H9 (cell line): ENCODE measurements around the gene MAP3K12. TPM values are rescaled to one million over a fixed set of nuclear protein-coding genes. Genes with fewer than 3 reads are reported as not detected.

Source experiments
- DNase-seq: peaks from one replicate; pipeline ENCODE4 v3.0.0-alpha.2; 2017
- H2AFZ ChIP-seq: one replicate; pipeline ENCODE4 v1.6.1; 2013; ENCODE audit warnings: mild to moderate bottlenecking, low read length, control low read depth, moderate library complexity
- H2AK5ac ChIP-seq: 2 replicates; pipeline ENCODE4 v1.6.1; 2013; ENCODE audit warnings: low read length, control low read depth, mixed read lengths; ENCODE audit not compliant: insufficient read length
- H2BK120ac ChIP-seq: one replicate; pipeline ENCODE4 v1.6.1; 2013; ENCODE audit warnings: low read depth, mild to moderate bottlenecking, low read length, control low read depth, inconsistent platforms; ENCODE audit not compliant: poor library complexity, severe bottlenecking
- H2BK12ac ChIP-seq: 2 replicates; pipeline ENCODE4 v1.6.1; 2013; ENCODE audit warnings: low read length, control low read depth, mixed read lengths, low read depth; ENCODE audit not compliant: insufficient read length
- H2BK15ac ChIP-seq: 2 replicates; pipeline ENCODE4 v1.6.1; 2013; ENCODE audit warnings: low read depth, low read length, control low read depth
- H2BK20ac ChIP-seq: one replicate; pipeline ENCODE4 v1.6.1; 2013; ENCODE audit warnings: low read depth, mild to moderate bottlenecking, low read length, control low read depth, inconsistent platforms; ENCODE audit not compliant: poor library complexity, severe bottlenecking
- H2BK5ac ChIP-seq: 2 replicates; pipeline ENCODE4 v1.6.1; 2013; ENCODE audit warnings: low read length, control low read depth, mixed read lengths; ENCODE audit not compliant: insufficient read length
- H3K14ac ChIP-seq: 2 replicates; pipeline ENCODE4 v1.6.1; 2013; ENCODE audit warnings: low read length, control low read depth; ENCODE audit not compliant: insufficient read depth
- H3K18ac ChIP-seq: 2 replicates; pipeline ENCODE4 v1.6.1; 2013; ENCODE audit warnings: low read depth, mild to moderate bottlenecking, mixed read lengths, low read length, control low read depth; ENCODE audit not compliant: insufficient read length
- H3K23ac ChIP-seq: 2 replicates; pipeline ENCODE4 v1.6.1; 2013; ENCODE audit warnings: low read length, control low read depth, mixed read lengths, low read depth; ENCODE audit not compliant: insufficient read length
- H3K23me2 ChIP-seq: 2 replicates; pipeline ENCODE4 v1.6.1; 2013; ENCODE audit warnings: low read depth, mild to moderate bottlenecking, mixed read lengths, low read length, control low read depth; ENCODE audit not compliant: insufficient read length, poor library complexity, severe bottlenecking
- H3K27ac ChIP-seq: 2 replicates; pipeline ENCODE4 v1.5.1; 2013; ENCODE audit warnings: low read length, control low read depth, mixed read lengths, low read depth; ENCODE audit not compliant: insufficient read length
- H3K27me3 ChIP-seq: 2 replicates; pipeline ENCODE4 v1.6.1; 2013; ENCODE audit warnings: low read length, control low read depth, inconsistent platforms; ENCODE audit not compliant: insufficient read depth
- H3K4ac ChIP-seq: 2 replicates; pipeline ENCODE4 v1.6.1; 2013; ENCODE audit warnings: low read depth, mild to moderate bottlenecking, control low read depth, inconsistent platforms, low read length, moderate library complexity
- H3K4me1 ChIP-seq: 2 replicates; pipeline ENCODE4 v1.6.1; 2013; ENCODE audit warnings: low read length, control low read depth, inconsistent platforms; ENCODE audit not compliant: insufficient read depth
- H3K4me2 ChIP-seq: 2 replicates; pipeline ENCODE4 v1.6.1; 2013; ENCODE audit warnings: low read length, control low read depth, mixed read lengths; ENCODE audit not compliant: insufficient read length, insufficient read depth
- H3K56ac ChIP-seq: 2 replicates; pipeline ENCODE4 v1.6.1; 2013; ENCODE audit warnings: low read depth, mild to moderate bottlenecking, mixed read lengths, low read length, control low read depth; ENCODE audit not compliant: insufficient read length
- H3K79me1 ChIP-seq: 2 replicates; pipeline ENCODE4 v1.6.1; 2013; ENCODE audit warnings: low read depth, mild to moderate bottlenecking, moderate library complexity, low read length, control low read depth, inconsistent platforms; ENCODE audit not compliant: insufficient read depth, poor library complexity, severe bottlenecking
- H3K79me2 ChIP-seq: 2 replicates; pipeline ENCODE4 v1.6.1; 2013; ENCODE audit warnings: low read length, control low read depth, inconsistent platforms; ENCODE audit not compliant: insufficient read depth
- H3K9ac ChIP-seq: 2 replicates; pipeline ENCODE4 v1.6.1; 2013; ENCODE audit warnings: low read length, control low read depth, mixed read lengths; ENCODE audit not compliant: insufficient read length; ENCODE audit errors: extremely low read depth
- H3K9me3 ChIP-seq: one replicate; pipeline ENCODE4 v1.6.1; 2013; ENCODE audit warnings: low read depth, low read length, inconsistent platforms; ENCODE audit not compliant: control insufficient read depth
- H3T11ph ChIP-seq: one replicate; pipeline ENCODE4 v1.6.1; 2013; ENCODE audit warnings: mild to moderate bottlenecking, low read length, control low read depth, inconsistent platforms
- H4K20me1 ChIP-seq: one replicate; pipeline ENCODE4 v1.6.1; 2013; ENCODE audit not compliant: control insufficient read depth, insufficient read length, insufficient read depth
- H4K5ac ChIP-seq: 2 replicates; pipeline ENCODE4 v1.6.1; 2013; ENCODE audit warnings: low read depth, mild to moderate bottlenecking, mixed read lengths, low read length, control low read depth; ENCODE audit not compliant: insufficient read length
- H4K8ac ChIP-seq: replicated peaks from 2 replicates; pipeline ENCODE4 v1.6.1; 2013; ENCODE audit warnings: low read length, control low read depth, mixed read lengths, low read depth; ENCODE audit not compliant: insufficient read length
- H4K91ac ChIP-seq: 2 replicates; pipeline ENCODE4 v1.6.1; 2013; ENCODE audit warnings: low read depth, mild to moderate bottlenecking, moderate library complexity, mixed read lengths, low read length, control low read depth; ENCODE audit not compliant: insufficient read length
- H3K27ac Mint-ChIP-seq, 3 experiments: 2 replicates in 2 of 3; 3 replicates in 1 of 3; pipeline ENCODE4 v1.8.0; 2020 to 2021; ENCODE audit warnings: mixed read lengths in 3 of 3, mild to moderate bottlenecking in 1 of 3, moderate library complexity in 1 of 3
- H3K27me3 Mint-ChIP-seq: 2 replicates; pipeline ENCODE4 v1.8.0; 2021; ENCODE audit warnings: low read depth, mild to moderate bottlenecking, moderate library complexity, mixed read lengths
- H3K36me3 Mint-ChIP-seq, 3 experiments: 2 replicates in 2 of 3; 3 replicates in 1 of 3; pipeline ENCODE4 v1.8.0; 2020 to 2021; ENCODE audit warnings: low read depth in 3 of 3, mixed read lengths in 3 of 3; ENCODE audit not compliant: insufficient read depth in 1 of 3
- H3K4me1 Mint-ChIP-seq, 2 experiments: 2 replicates each; pipeline ENCODE4 v1.8.0; 2020; ENCODE audit warnings: mixed read lengths in 2 of 2
- H3K4me3 Mint-ChIP-seq, 2 experiments: 2 replicates in 1 of 2; 3 replicates in 1 of 2; pipeline ENCODE4 v1.8.0; 2020 to 2021; ENCODE audit warnings: mild to moderate bottlenecking in 2 of 2, mixed read lengths in 2 of 2, moderate library complexity in 1 of 2
- H3K9me3 Mint-ChIP-seq, 2 experiments: 2 replicates in 1 of 2; 3 replicates in 1 of 2; pipeline ENCODE4 v1.8.0; 2020; ENCODE audit warnings: mild to moderate bottlenecking in 2 of 2, mixed read lengths in 2 of 2, moderate library complexity in 1 of 2
- CTCF ChIP-seq: fragments of 200-600 bp; sonication (generic); conservative IDR thresholded peaks from 3 replicates; pipeline ENCODE4 v1.8.0; 2021; ENCODE audit warnings: antibody characterized with exemption, mild to moderate bottlenecking
- WGBS: extraction: QIAGEN DNeasy Blood & Tissue Kit; methylation state at CpG from one replicate; pipeline ENCODE4 v1.1.7; 2013; ENCODE audit warnings: missing lambda C conversion rate, low lambda C conversion rate, mixed read lengths; ENCODE audit not compliant: insufficient read length; ENCODE audit errors: extremely low coverage; 5-methylcytosine and 5-hydroxymethylcytosine counted together
- total RNA-seq: library from RNA; stranded (reverse); gene quantifications from 2 replicates; pipeline ENCODE4 v1.2.1, GENCODE V29; 2021

Gene MAP3K12
- total RNA-seq, 1 experiment from 2014 or later, result 22.3 TPM

GRCh38 chr12:53510181-53510812 is 11.0 kb upstream of the MAP3K12 start:
- Histone ChIP-seq H3K79me2 (no peaks in the 10 kb centered on the region), H3K23me2 (no peaks in the 10 kb centered on the region), H2BK5ac (no peak overlapping the region), H2BK120ac (no peak overlapping the region), H3T11ph (no peak overlapping the region), H3K18ac (no peak overlapping the region), H2AK5ac (no peak overlapping the region), H3K27me3 (no peaks in the 10 kb centered on the region), H3K14ac (no peak overlapping the region), H3K79me1 (no peaks in the 10 kb centered on the region), H3K9ac (no peak overlapping the region), H2BK12ac (no peak overlapping the region), H4K91ac (no peak overlapping the region), H3K56ac (no peak overlapping the region), H3K4ac (no peak overlapping the region), H3K9me3 (no peaks in the 10 kb centered on the region), H4K20me1 (no peaks in the 10 kb centered on the region), H3K4me1 (no peaks in the 10 kb centered on the region), H2BK20ac (no peak overlapping the region), H4K8ac (no peak overlapping the region), H3K23ac (no peak overlapping the region), H4K5ac (no peak overlapping the region), H2AFZ (no peak overlapping the region), H3K4me2 (no peak overlapping the region), H2BK15ac (no peak overlapping the region), H3K27ac (no peak overlapping the region)
- peaks cover 9 to 26% (median 15%) of the 10 kb centered on the region in 3 experiments; a peak in 6 of 7 replicates for H3K36me3 Mint-ChIP-seq
- no peak overlapping the region for H3K27ac Mint-ChIP-seq
- H3K4me3 Mint-ChIP-seq, result no peak overlapping the region
- no CpG with 5 or more reads among the region's 9 CpGs for WGBS
- H3K4me1 Mint-ChIP-seq, result peaks cover 5 to 11% of the 10 kb centered on the region in 2 experiments; a peak in 3 of 4 replicates
- TF ChIP-seq CTCF, result no peak
- DNase-seq, result no peak
- H3K9me3 Mint-ChIP-seq, result no peaks in the 10 kb centered on the region
- no peaks in the 10 kb centered on the region for H3K27me3 Mint-ChIP-seq
